Measurements from ENCODE around the gene ZNF813. TPM values are rescaled to one million over a fixed set of nuclear protein-coding genes. Genes with fewer than 3 reads are reported as not detected.
A peak's percentile ranks its signal among the peaks of the same experiment; 100 is the strongest.

The ZNF813 gene
- total RNA-seq, 1 experiment from 2014 or later: 9.6 TPM

DNA sequence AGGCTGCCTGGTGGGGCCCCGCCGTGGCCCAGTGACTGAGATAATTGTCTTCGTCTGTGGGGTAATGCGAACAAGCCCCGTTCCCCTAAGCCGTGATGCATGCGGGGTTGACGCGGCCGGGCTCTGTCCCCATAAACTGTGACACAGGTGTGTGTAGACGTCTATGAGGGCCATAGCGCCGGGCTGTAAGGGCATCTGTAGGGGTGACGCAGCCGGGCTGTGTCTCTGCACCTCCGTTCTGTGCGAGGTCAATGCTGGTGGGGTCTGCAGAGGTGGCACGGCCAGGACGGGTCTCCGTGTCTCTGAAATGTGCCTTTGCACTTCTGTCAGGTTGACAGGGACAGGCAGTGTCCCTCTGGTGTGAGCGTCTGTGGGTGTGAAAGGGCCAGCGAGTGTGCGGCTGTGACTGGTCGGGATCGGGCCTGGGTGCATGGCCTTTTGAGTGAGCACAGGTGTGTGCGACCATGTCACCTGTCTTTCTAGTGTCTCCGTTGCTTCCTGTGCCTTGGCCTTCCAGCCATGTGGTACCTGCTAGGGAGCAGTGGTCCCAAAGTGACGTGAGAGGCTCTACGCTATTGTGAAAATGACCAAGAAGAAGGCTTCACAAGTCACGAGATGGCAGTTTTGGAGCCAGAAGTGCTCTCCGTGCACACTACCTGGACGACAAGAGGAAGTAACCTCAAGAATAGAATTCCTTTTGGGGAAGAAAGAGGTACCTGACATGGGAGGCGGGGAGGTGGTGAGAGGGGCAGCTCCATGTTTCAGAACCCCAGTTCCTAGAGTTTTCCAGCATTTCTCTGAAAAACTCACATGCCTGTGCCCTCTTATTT is 54.1 kb downstream of the ZNF813 start:
- TF ChIP-seq TCF7L2 (IDR thresholded peaks at IDR 0.05; ENCODE audit: low read depth, low read length): no peak
- no peak for TF ChIP-seq POLR2AphosphoS5 (IDR thresholded peaks at IDR 0.05; ENCODE audit: low read depth, low read length)
- TF ChIP-seq, protein P1, sequence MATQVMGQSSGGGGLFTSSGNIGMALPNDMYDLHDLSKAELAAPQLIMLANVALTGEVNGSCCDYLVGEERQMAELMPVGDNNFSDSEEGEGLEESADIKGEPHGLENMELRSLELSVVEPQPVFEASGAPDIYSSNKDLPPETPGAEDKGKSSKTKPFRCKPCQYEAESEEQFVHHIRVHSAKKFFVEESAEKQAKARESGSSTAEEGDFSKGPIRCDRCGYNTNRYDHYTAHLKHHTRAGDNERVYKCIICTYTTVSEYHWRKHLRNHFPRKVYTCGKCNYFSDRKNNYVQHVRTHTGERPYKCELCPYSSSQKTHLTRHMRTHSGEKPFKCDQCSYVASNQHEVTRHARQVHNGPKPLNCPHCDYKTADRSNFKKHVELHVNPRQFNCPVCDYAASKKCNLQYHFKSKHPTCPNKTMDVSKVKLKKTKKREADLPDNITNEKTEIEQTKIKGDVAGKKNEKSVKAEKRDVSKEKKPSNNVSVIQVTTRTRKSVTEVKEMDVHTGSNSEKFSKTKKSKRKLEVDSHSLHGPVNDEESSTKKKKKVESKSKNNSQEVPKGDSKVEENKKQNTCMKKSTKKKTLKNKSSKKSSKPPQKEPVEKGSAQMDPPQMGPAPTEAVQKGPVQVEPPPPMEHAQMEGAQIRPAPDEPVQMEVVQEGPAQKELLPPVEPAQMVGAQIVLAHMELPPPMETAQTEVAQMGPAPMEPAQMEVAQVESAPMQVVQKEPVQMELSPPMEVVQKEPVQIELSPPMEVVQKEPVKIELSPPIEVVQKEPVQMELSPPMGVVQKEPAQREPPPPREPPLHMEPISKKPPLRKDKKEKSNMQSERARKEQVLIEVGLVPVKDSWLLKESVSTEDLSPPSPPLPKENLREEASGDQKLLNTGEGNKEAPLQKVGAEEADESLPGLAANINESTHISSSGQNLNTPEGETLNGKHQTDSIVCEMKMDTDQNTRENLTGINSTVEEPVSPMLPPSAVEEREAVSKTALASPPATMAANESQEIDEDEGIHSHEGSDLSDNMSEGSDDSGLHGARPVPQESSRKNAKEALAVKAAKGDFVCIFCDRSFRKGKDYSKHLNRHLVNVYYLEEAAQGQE (IDR thresholded peaks at IDR 0.05; ENCODE audit: insufficient read depth in 1 of 2, low read depth in 2 of 2, low read length in 1 of 2): no peak
- TF ChIP-seq SIN3A (IDR thresholded peaks at IDR 0.05; ENCODE audit: borderline replicate concordance, insufficient read depth, low read depth, low read length): no peak
- TF ChIP-seq, protein P2, sequence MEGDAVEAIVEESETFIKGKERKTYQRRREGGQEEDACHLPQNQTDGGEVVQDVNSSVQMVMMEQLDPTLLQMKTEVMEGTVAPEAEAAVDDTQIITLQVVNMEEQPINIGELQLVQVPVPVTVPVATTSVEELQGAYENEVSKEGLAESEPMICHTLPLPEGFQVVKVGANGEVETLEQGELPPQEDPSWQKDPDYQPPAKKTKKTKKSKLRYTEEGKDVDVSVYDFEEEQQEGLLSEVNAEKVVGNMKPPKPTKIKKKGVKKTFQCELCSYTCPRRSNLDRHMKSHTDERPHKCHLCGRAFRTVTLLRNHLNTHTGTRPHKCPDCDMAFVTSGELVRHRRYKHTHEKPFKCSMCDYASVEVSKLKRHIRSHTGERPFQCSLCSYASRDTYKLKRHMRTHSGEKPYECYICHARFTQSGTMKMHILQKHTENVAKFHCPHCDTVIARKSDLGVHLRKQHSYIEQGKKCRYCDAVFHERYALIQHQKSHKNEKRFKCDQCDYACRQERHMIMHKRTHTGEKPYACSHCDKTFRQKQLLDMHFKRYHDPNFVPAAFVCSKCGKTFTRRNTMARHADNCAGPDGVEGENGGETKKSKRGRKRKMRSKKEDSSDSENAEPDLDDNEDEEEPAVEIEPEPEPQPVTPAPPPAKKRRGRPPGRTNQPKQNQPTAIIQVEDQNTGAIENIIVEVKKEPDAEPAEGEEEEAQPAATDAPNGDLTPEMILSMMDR (IDR thresholded peaks at IDR 0.05): no peak
- Histone ChIP-seq H3K27ac (ENCODE audit: low read length) (peak overlapping the region; percentile 88), H3K4me1 (ENCODE audit: control insufficient read depth, insufficient read depth, low read length) (peaks cover 8% of the 10 kb centered on the region), H3K4me3 (ENCODE audit: low read depth in 2 of 2, low read length in 2 of 2) (peak overlapping the region; percentile 92 to 96), H3K27me3 (ENCODE audit: control insufficient read depth, insufficient read depth, low read length) (no peaks in the 10 kb centered on the region), H3K36me3 (ENCODE audit: control insufficient read depth, insufficient read depth, low read length) (no peaks in the 10 kb centered on the region), H3K9me3 (ENCODE audit: control insufficient read depth, insufficient read depth, low read depth, low read length) (peaks cover 12% of the 10 kb centered on the region; the same call in 1 of the 2 replicates)
- peak; percentile 23 for ATAC-seq
- ChIA-PET POLR2A (interaction anchor here (0.7 kb wide), 1 partner anchor 9 kb away, joined by 5 read pairs; no protein-coding TSS in a partner anchor), CTCF (interaction anchor here (1.4 kb wide), 1 partner anchor 97 kb away, joined by 4 read pairs; no protein-coding TSS in a partner anchor)
- TSS peak; percentile 87 for BruUV-seq (replicated peaks)
- no peak for DNase-seq (ENCODE audit: low read depth, low spot score)
- in situ Hi-C loops (cut with HindIII; ENCODE audit: low pct_unique_long_range_greater_than_20kb, low sequenced_read_pairs): no loop called here
- intact Hi-C loops (cut with micrococcal nuclease; ENCODE audit: unreplicated experiment): no loop called here

DNA sequence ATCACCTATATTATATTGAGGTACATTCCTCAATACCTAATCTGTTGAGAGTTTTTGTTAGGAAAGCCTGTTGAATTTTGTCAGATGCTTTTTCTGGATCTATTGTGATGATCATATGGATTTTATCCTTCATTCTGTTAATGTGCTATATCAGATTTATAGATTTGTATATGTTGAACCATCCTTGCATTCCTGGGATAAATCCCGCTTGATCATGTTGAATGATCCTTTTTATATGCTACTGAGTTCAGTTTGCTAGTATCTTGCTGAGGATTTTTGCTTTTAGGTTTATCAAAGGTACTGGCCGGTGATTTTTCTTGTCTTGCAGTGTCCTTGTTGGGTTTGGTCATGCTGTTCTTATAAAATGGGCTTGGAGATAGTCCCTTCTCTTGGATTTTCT is 58.4 kb downstream of the ZNF813 start:
- Histone ChIP-seq H3K9me3 (ENCODE audit: control insufficient read depth, insufficient read depth, low read depth, low read length) (peaks cover 5% of the 10 kb centered on the region; the same call in 1 of the 2 replicates), H3K4me1 (ENCODE audit: control insufficient read depth, insufficient read depth, low read length) (peaks cover 8% of the 10 kb centered on the region; the same call in 1 of the 2 replicates), H3K4me3 (ENCODE audit: low read depth in 2 of 2, low read length in 2 of 2) (no peak overlapping the region), H3K36me3 (ENCODE audit: control insufficient read depth, insufficient read depth, low read length) (no peaks in the 10 kb centered on the region; the same call in 1 of the 2 replicates), H3K27me3 (ENCODE audit: control insufficient read depth, insufficient read depth, low read length) (no peaks in the 10 kb centered on the region), H3K27ac (ENCODE audit: low read length) (no peak overlapping the region)
- no peak for ATAC-seq
- ChIA-PET POLR2A (no interaction called here), CTCF (no interaction called here)
- TF ChIP-seq, protein P2 (IDR thresholded peaks at IDR 0.05): no peak
- TF ChIP-seq TCF7L2 (IDR thresholded peaks at IDR 0.05; ENCODE audit: low read depth, low read length): no peak
- TF ChIP-seq, protein P1 (IDR thresholded peaks at IDR 0.05; ENCODE audit: insufficient read depth in 1 of 2, low read depth in 2 of 2, low read length in 1 of 2): no peak
- no peak for TF ChIP-seq SIN3A (IDR thresholded peaks at IDR 0.05; ENCODE audit: borderline replicate concordance, insufficient read depth, low read depth, low read length)
- no peak for TF ChIP-seq POLR2AphosphoS5 (IDR thresholded peaks at IDR 0.05; ENCODE audit: low read depth, low read length)
- no peak for DNase-seq (ENCODE audit: low read depth, low spot score)
- intact Hi-C loops (cut with micrococcal nuclease; ENCODE audit: unreplicated experiment): no loop called here
- in situ Hi-C loops (cut with HindIII; ENCODE audit: low pct_unique_long_range_greater_than_20kb, low sequenced_read_pairs): no loop called here
- no TSS peak for BruUV-seq (replicated peaks)

Measured in Panc1 (cell line).